Measurements from ENCODE around the gene DYRK1A.

Gene DYRK1A

DNA sequence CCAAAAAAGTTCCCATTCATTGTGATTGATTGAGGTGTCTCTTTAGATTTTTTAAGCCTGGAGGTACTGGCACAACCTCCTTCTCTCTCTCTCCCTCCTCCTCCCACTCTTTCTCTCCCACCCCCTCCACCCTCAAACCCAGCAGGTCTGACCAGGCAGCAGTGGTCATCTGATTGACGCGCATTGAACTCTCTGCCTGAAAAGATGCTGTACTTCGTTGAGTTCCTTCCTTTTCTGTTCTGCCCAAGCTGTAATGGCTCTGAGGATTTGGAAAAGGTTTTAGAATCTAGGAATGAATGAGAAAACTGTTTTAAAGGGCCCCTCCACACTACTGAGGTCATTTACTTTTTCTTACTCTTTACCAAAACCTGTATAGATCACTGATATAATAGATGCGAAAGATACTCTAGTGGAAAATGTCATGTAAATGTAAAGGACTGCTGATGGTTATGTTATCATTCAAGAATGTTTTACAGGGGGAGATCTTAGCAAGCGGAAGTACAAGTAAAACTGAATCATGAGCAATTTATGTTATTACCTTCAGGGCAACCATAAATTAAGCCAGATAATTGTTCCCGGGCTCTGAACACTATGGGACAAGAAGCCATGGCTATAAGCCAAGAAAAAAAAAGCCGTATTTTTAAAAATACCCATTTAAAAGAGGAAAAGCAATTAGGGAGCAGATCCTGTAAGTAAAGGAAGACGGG lies 25.2 kb upstream of the DYRK1A start:
- no peaks in the 10 kb centered on the region for H3K27me3 Mint-ChIP-seq (ENCODE audit: low read depth)

GRCh38 chr21:37342046-37342632 lies 24.4 kb upstream of the DYRK1A start:
- H3K36me3 Mint-ChIP-seq (ENCODE audit: low read depth): no peaks in the 10 kb centered on the region
- H3K27ac Mint-ChIP-seq: peak overlapping the region in 2 of 3 experiments; percentile 7 to 52
- H3K4me1 Mint-ChIP-seq: peaks cover 29% of the 10 kb centered on the region
- H3K27me3 Mint-ChIP-seq (ENCODE audit: low read depth): no peaks in the 10 kb centered on the region
- peaks cover 9% of the 10 kb centered on the region for H3K9me3 Mint-ChIP-seq
- TF ChIP-seq, protein P1, sequence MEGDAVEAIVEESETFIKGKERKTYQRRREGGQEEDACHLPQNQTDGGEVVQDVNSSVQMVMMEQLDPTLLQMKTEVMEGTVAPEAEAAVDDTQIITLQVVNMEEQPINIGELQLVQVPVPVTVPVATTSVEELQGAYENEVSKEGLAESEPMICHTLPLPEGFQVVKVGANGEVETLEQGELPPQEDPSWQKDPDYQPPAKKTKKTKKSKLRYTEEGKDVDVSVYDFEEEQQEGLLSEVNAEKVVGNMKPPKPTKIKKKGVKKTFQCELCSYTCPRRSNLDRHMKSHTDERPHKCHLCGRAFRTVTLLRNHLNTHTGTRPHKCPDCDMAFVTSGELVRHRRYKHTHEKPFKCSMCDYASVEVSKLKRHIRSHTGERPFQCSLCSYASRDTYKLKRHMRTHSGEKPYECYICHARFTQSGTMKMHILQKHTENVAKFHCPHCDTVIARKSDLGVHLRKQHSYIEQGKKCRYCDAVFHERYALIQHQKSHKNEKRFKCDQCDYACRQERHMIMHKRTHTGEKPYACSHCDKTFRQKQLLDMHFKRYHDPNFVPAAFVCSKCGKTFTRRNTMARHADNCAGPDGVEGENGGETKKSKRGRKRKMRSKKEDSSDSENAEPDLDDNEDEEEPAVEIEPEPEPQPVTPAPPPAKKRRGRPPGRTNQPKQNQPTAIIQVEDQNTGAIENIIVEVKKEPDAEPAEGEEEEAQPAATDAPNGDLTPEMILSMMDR (IDR thresholded peaks at IDR 0.05; ENCODE audit: unreplicated experiment in 3 of 3): no peak
- H3K4me3 Mint-ChIP-seq: no peak overlapping the region

More for the DNA sequence above, 25.2 kb upstream of the DYRK1A start:
- Mint-ChIP-seq H3K36me3 (ENCODE audit: low read depth) (no peaks in the 10 kb centered on the region), H3K27ac (peak overlapping the region; percentile 7 to 52 (median 29)), H3K4me3 (peak overlapping the region in 1 of 3 experiments; percentile 2), H3K4me1 (peaks cover 29% of the 10 kb centered on the region), H3K9me3 (peaks cover 4% of the 10 kb centered on the region)
- TF ChIP-seq, protein P1 (IDR thresholded peaks at IDR 0.05; ENCODE audit: unreplicated experiment in 3 of 3): no peak

- no peak overlapping the region for H3K27ac Mint-ChIP-seq
- TF ChIP-seq, protein P1 (IDR thresholded peaks at IDR 0.05; ENCODE audit: unreplicated experiment in 3 of 3): no peak
- H3K36me3 Mint-ChIP-seq (ENCODE audit: low read depth): peaks cover 11% of the 10 kb centered on the region
Measured at GRCh38 chr21:37346841-37347430, 19.6 kb upstream of the DYRK1A start.

DNA sequence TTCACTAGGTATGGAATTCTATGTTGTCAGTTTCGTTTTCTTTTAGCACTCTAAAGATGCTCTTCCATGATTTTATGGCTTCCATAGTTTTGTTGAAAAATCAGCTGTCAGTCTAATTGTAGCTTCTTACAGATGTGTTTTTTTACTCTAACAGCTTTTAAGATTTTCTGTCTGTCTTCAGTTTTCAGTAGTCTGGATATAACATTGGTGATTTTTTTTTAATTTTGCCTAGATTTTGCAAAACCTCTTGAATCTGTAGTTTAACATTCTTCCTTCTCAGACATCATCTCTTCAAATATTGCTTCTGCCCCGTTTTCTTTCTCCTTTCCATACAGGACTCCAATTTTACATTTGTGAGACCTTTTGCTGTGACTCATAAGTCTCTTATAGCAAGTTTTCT lies 17.9 kb upstream of the DYRK1A start:
- Mint-ChIP-seq H3K4me1 (no peaks in the 10 kb centered on the region), H3K27ac (no peak overlapping the region), H3K27me3 (ENCODE audit: low read depth) (no peaks in the 10 kb centered on the region), H3K36me3 (ENCODE audit: low read depth) (peaks cover 11% of the 10 kb centered on the region), H3K9me3 (peaks cover 34% of the 10 kb centered on the region), H3K4me3 (no peak overlapping the region)
- TF ChIP-seq, protein P1 (IDR thresholded peaks at IDR 0.05; ENCODE audit: unreplicated experiment in 3 of 3): no peak

More at GRCh38 chr21:37346841-37347430, 19.6 kb upstream of the DYRK1A start:
- Mint-ChIP-seq H3K4me1 (no peaks in the 10 kb centered on the region), H3K4me3 (no peak overlapping the region), H3K27me3 (ENCODE audit: low read depth) (no peaks in the 10 kb centered on the region), H3K9me3 (peaks cover 38% of the 10 kb centered on the region)

GRCh38 chr21:37350472-37350871 lies 16.1 kb upstream of the DYRK1A start:
- H3K36me3 Mint-ChIP-seq (ENCODE audit: low read depth): peaks cover 11% of the 10 kb centered on the region
- no peak overlapping the region for H3K27ac Mint-ChIP-seq
- H3K4me3 Mint-ChIP-seq: no peak overlapping the region
- TF ChIP-seq, protein P1 (IDR thresholded peaks at IDR 0.05; ENCODE audit: unreplicated experiment in 3 of 3): no peak
- no peaks in the 10 kb centered on the region for H3K27me3 Mint-ChIP-seq (ENCODE audit: low read depth)
- no peaks in the 10 kb centered on the region for H3K4me1 Mint-ChIP-seq
- H3K9me3 Mint-ChIP-seq: peaks cover 34% of the 10 kb centered on the region

All from nephron (organoid).